SJSA1 (cell line): Measurements from ENCODE around the gene IL21. TPM values are rescaled to one million over a fixed set of nuclear protein-coding genes. Genes with fewer than 3 reads are reported as not detected.
A peak's percentile ranks its signal among the peaks of the same experiment; 100 is the strongest.

Experiments
- DNase-seq, 2 experiments: peaks; one replicate each; pipeline ENCODE4 v3.0.0-alpha.2; 2015 to 2020; ENCODE audit warnings: low spot score in 2 of 2, low read depth in 1 of 2
- H3K27ac ChIP-seq: fragments of 250-450 bp; sonication (Bioruptor Pico); 2 replicates; pipeline ENCODE4 v1.5.1; 2020; ENCODE audit warnings: mild to moderate bottlenecking, moderate library complexity
- H3K27me3 ChIP-seq: fragments of 250-450 bp; sonication (Bioruptor Pico); replicated peaks from 2 replicates; pipeline ENCODE4 v1.5.1; 2020; ENCODE audit warnings: mild to moderate bottlenecking, moderate library complexity
- H3K36me3 ChIP-seq: fragments of 250-450 bp; sonication (Bioruptor Pico); 2 replicates; pipeline ENCODE4 v1.5.1; 2020; ENCODE audit warnings: mild to moderate bottlenecking
- H3K4me1 ChIP-seq: fragments of 250-450 bp; sonication (Bioruptor Pico); replicated peaks from 2 replicates; pipeline ENCODE4 v1.6.1; 2021; ENCODE audit warnings: mild to moderate bottlenecking
- H3K4me3 ChIP-seq: fragments of 250-450 bp; sonication (Bioruptor Pico); 2 replicates; pipeline ENCODE4 v1.5.1; 2020; ENCODE audit warnings: mild to moderate bottlenecking
- H3K9me3 ChIP-seq: fragments of 250-450 bp; sonication (Bioruptor Pico); replicated peaks from 2 replicates; pipeline ENCODE4 v1.5.1; 2020; ENCODE audit warnings: mild to moderate bottlenecking
- total RNA-seq: library from RNA; depleted of rRNA; stranded (reverse); fragments of >200 nt; shearing (Covaris generic); gene quantifications from 2 replicates; pipeline ENCODE4 v1.2.3, GENCODE V29; 2014; rRNA removed

The IL21 gene
- not detected in 2 replicates for total RNA-seq

GRCh38 chr4:122621016-122621507 lies at the start of gene IL21:
Gene IL21 (minus strand): TSS chr4:122621066. CDS start chr4:122621011, 55 bp downstream.
- no peak within 1 kb of the TSS for H3K4me3 ChIP-seq
- no peaks in the 10 kb centered on the region for H3K9me3 ChIP-seq
- no peaks in the 10 kb centered on the region for H3K4me1 ChIP-seq
- DNase-seq: no peak
- H3K27me3 ChIP-seq: no peaks in the 10 kb centered on the region
- H3K27ac ChIP-seq: no peak within 1 kb of the TSS
- H3K36me3 ChIP-seq: no peaks in the 10 kb centered on the region

GRCh38 chr4:122669911-122670738 lies 49.3 kb upstream of the IL21 start:
- H3K27me3 ChIP-seq: no peaks in the 10 kb centered on the region
- no peaks in the 10 kb centered on the region for H3K36me3 ChIP-seq
- DNase-seq: no peak
- peaks cover 75% of the 10 kb centered on the region for H3K4me1 ChIP-seq
- H3K4me3 ChIP-seq: no peak overlapping the region
- H3K27ac ChIP-seq: no peak overlapping the region
- no peaks in the 10 kb centered on the region; the same call in 1 of the 2 replicates for H3K9me3 ChIP-seq

- DNase-seq: peak in 1 of 2 experiments; percentile 67
- Histone ChIP-seq H3K9me3 (no peaks in the 10 kb centered on the region), H3K4me3 (no peak overlapping the region), H3K27ac (peak overlapping the region; percentile 85), H3K4me1 (peaks cover 62% of the 10 kb centered on the region), H3K36me3 (no peaks in the 10 kb centered on the region), H3K27me3 (no peaks in the 10 kb centered on the region)
These were observed 47.4 kb upstream of the IL21 start for GRCh38 chr4:122668241-122668640.

GRCh38 chr4:122666527-122667245 lies 45.8 kb upstream of the IL21 start:
- peak overlapping the region; percentile 85 for H3K27ac ChIP-seq
- DNase-seq: peak in 1 of 2 experiments; percentile 83
- no peak overlapping the region for H3K4me3 ChIP-seq
- H3K9me3 ChIP-seq: no peaks in the 10 kb centered on the region
- H3K27me3 ChIP-seq: no peaks in the 10 kb centered on the region
- peaks cover 47% of the 10 kb centered on the region for H3K4me1 ChIP-seq
- H3K36me3 ChIP-seq: no peaks in the 10 kb centered on the region

GRCh38 chr4:122665161-122665929 lies 44.5 kb upstream of the IL21 start:
- no peak for DNase-seq
- H3K27ac ChIP-seq: peak overlapping the region; percentile 85
- H3K9me3 ChIP-seq: no peaks in the 10 kb centered on the region
- H3K4me1 ChIP-seq: peaks cover 45% of the 10 kb centered on the region
- no peak overlapping the region for H3K4me3 ChIP-seq
- no peaks in the 10 kb centered on the region for H3K36me3 ChIP-seq
- no peaks in the 10 kb centered on the region for H3K27me3 ChIP-seq

- Histone ChIP-seq H3K9me3 (no peaks in the 10 kb centered on the region), H3K27ac (no peak overlapping the region), H3K4me1 (peaks cover 43% of the 10 kb centered on the region), H3K36me3 (no peaks in the 10 kb centered on the region), H3K27me3 (no peaks in the 10 kb centered on the region), H3K4me3 (no peak overlapping the region)
- no peak for DNase-seq
These were observed 43.1 kb upstream of the IL21 start for GRCh38 chr4:122663814-122664610.

GRCh38 chr4:122663291-122663690 lies 42.4 kb upstream of the IL21 start:
- H3K4me3 ChIP-seq: no peak overlapping the region
- H3K4me1 ChIP-seq: peaks cover 35% of the 10 kb centered on the region

GRCh38 chr4:122662701-122663100 lies 41.8 kb upstream of the IL21 start:
- Histone ChIP-seq H3K36me3 (no peaks in the 10 kb centered on the region), H3K4me1 (peaks cover 29% of the 10 kb centered on the region), H3K27me3 (no peaks in the 10 kb centered on the region), H3K9me3 (no peaks in the 10 kb centered on the region), H3K27ac (no peak overlapping the region), H3K4me3 (no peak overlapping the region)
- no peak for DNase-seq

More at GRCh38 chr4:122663291-122663690, 42.4 kb upstream of the IL21 start:
- Histone ChIP-seq H3K27me3 (no peaks in the 10 kb centered on the region), H3K36me3 (no peaks in the 10 kb centered on the region), H3K27ac (no peak overlapping the region), H3K9me3 (no peaks in the 10 kb centered on the region)
- no peak for DNase-seq

GRCh38 chr4:122661176-122662160 lies 40.6 kb upstream of the IL21 start:
- no peaks in the 10 kb centered on the region for H3K36me3 ChIP-seq
- no peak overlapping the region for H3K27ac ChIP-seq
- no peaks in the 10 kb centered on the region for H3K27me3 ChIP-seq
- H3K4me1 ChIP-seq: peaks cover 20% of the 10 kb centered on the region
- H3K4me3 ChIP-seq: no peak overlapping the region
- no peak for DNase-seq
- no peaks in the 10 kb centered on the region; the same call in 1 of the 2 replicates for H3K9me3 ChIP-seq

GRCh38 chr4:122658818-122659295 lies 38.0 kb upstream of the IL21 start:
- Histone ChIP-seq H3K4me1 (peaks cover under 1% of the 10 kb centered on the region), H3K27me3 (no peaks in the 10 kb centered on the region), H3K9me3 (no peaks in the 10 kb centered on the region; the same call in 1 of the 2 replicates), H3K4me3 (no peak overlapping the region), H3K27ac (no peak overlapping the region), H3K36me3 (no peaks in the 10 kb centered on the region)
- DNase-seq: no peak

- Histone ChIP-seq H3K4me3 (no peak overlapping the region), H3K36me3 (no peaks in the 10 kb centered on the region)
These were observed 37.5 kb upstream of the IL21 start for GRCh38 chr4:122658377-122658776.

GRCh38 chr4:122657553-122657952 lies 36.7 kb upstream of the IL21 start:
- Histone ChIP-seq H3K9me3 (no peaks in the 10 kb centered on the region; the same call in 1 of the 2 replicates), H3K4me1 (no peaks in the 10 kb centered on the region; the same call in 1 of the 2 replicates), H3K27me3 (no peaks in the 10 kb centered on the region), H3K27ac (no peak overlapping the region), H3K4me3 (no peak overlapping the region), H3K36me3 (no peaks in the 10 kb centered on the region)
- DNase-seq: no peak

More at GRCh38 chr4:122658377-122658776, 37.5 kb upstream of the IL21 start:
- DNase-seq: no peak
- no peaks in the 10 kb centered on the region; the same call in 1 of the 2 replicates for H3K4me1 ChIP-seq
- no peaks in the 10 kb centered on the region for H3K27me3 ChIP-seq
- no peaks in the 10 kb centered on the region; the same call in 1 of the 2 replicates for H3K9me3 ChIP-seq
- H3K27ac ChIP-seq: no peak overlapping the region
